ENCODE results near the gene PLVAP. TPM values are rescaled to one million over a fixed set of nuclear protein-coding genes. Genes with fewer than 3 reads are reported as not detected.

The PLVAP gene
- total RNA-seq, 1 donor from 2014 or later: 36.9 TPM

DNA sequence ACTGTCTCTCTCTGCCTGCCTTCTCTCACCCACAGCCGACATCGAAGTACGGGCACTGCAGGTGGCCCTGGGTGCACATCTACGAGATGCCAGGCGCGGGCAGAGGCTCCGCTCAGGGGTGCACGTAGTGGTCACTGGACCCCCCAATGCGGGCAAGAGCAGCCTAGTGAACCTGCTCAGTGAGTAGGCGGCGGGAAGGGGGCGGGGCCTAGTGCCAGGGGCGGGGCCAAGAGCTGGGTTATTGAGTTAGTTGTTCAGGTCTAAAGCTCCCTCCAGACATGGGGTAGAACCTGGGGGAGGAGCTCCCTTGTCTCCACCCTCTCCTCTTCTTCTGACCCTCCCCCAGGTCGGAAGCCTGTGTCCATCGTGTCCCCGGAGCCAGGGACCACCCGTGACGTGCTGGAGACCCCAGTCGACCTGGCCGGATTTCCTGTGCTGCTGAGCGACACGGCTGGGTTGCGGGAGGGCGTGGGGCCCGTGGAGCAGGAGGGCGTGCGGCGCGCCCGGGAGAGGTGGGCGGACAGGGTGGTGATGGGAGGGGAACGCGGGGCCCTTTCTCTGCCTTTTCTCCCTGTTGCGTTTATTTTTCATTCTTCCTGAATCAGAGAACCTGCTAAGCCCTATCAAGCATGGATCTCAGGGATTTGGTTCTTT, 37.9 kb downstream of the PLVAP start:
- H3K4me1 ChIP-seq: peaks cover 39% of the 10 kb centered on the region
- intact Hi-C loops (cut with micrococcal nuclease): no loop called here
- no peak overlapping the region for H3K27ac ChIP-seq (replicated peaks)
- no peak overlapping the region for H3K4me3 ChIP-seq
- no peaks in the 10 kb centered on the region for H3K27me3 ChIP-seq (ENCODE audit: low read depth)
- H3K9me3 ChIP-seq (replicated peaks): no peaks in the 10 kb centered on the region
- TF ChIP-seq, protein P1, sequence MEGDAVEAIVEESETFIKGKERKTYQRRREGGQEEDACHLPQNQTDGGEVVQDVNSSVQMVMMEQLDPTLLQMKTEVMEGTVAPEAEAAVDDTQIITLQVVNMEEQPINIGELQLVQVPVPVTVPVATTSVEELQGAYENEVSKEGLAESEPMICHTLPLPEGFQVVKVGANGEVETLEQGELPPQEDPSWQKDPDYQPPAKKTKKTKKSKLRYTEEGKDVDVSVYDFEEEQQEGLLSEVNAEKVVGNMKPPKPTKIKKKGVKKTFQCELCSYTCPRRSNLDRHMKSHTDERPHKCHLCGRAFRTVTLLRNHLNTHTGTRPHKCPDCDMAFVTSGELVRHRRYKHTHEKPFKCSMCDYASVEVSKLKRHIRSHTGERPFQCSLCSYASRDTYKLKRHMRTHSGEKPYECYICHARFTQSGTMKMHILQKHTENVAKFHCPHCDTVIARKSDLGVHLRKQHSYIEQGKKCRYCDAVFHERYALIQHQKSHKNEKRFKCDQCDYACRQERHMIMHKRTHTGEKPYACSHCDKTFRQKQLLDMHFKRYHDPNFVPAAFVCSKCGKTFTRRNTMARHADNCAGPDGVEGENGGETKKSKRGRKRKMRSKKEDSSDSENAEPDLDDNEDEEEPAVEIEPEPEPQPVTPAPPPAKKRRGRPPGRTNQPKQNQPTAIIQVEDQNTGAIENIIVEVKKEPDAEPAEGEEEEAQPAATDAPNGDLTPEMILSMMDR (IDR thresholded peaks at IDR 0.05; ENCODE audit: borderline replicate concordance): no peak
- peaks cover 7% of the 10 kb centered on the region for H3K36me3 ChIP-seq
- no peak for DNase-seq

DNA sequence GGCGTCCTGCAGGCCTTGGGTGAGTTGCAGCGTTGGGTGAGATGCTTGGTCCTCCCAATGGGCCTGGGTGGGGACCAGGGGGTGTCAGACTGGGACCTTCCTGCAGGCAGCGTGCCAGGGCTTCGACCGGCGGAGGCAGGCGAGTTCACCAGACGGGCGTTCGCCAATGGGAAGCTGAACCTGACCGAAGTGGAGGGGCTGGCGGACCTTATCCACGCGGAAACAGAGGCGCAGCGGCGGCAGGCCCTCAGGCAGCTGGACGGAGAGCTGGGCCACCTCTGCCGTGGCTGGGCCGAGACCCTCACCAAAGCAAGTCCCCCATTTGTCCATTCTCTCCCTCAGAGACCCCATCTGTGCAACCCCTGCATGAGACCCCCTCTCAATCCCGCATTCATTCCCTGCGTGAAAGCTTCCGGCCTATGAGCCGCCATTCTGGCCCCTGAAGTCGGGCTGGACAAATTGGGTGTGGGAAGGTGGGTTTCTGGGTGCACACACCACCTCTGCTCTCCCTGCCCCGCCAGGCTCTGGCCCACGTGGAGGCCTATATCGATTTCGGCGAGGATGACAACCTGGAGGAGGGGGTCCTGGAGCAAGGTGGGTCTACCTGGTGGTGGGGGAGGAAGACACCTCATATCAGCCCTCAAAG, 38.6 kb downstream of the PLVAP start:
- Histone ChIP-seq H3K4me3 (peak overlapping the region; percentile 85), H3K36me3 (peaks cover 7% of the 10 kb centered on the region), H3K9me3 (replicated peaks) (no peaks in the 10 kb centered on the region), H3K27ac (replicated peaks) (no peak overlapping the region), H3K27me3 (ENCODE audit: low read depth) (no peaks in the 10 kb centered on the region), H3K4me1 (peaks cover 45% of the 10 kb centered on the region)
- TF ChIP-seq, protein P1 (IDR thresholded peaks at IDR 0.05; ENCODE audit: borderline replicate concordance): no peak
- no peak for DNase-seq
- intact Hi-C loops (cut with micrococcal nuclease): no loop called here

DNA sequence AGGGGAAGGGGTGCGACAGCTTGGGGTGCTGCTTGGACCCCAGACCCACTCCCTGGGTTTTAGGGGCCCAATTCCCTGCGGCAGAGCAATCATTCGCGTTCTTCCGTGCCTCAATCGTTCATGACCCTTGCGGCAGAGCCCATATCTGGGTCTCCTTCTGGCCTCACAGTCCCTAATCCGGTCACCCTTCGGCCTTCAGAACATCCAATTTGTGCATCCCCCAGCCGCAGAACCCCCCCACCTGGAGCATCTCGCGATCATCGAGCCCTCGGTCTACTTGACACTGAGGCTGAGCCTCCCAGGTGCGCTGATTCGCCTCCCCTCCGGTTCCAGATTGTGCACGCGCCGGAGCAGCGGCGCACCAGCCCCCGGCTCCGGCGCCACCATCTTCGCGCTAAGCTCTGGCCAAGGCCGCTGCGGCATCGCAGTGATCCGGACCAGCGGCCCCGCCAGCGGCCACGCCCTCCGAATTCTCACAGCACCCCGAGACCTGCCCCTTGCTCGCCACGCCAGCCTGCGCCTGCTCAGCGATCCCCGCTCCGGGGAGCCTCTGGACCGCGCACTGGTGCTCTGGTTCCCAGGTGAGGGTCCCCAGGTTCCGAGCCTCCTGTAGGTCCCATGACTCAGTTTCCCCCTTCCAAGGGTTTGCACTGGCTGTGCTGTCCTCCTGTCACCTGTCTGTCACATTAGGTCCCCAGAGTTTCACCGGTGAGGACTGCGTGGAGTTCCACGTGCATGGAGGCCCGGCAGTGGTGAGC, 39.3 kb downstream of the PLVAP start:
- intact Hi-C loops (cut with micrococcal nuclease): no loop called here
- Histone ChIP-seq H3K4me3 (peak overlapping the region; percentile 85), H3K36me3 (peaks cover 7% of the 10 kb centered on the region), H3K27me3 (ENCODE audit: low read depth) (no peaks in the 10 kb centered on the region), H3K27ac (replicated peaks) (peak overlapping the region; percentile 97), H3K4me1 (peaks cover 47% of the 10 kb centered on the region), H3K9me3 (replicated peaks) (no peaks in the 10 kb centered on the region)
- TF ChIP-seq, protein P1 (IDR thresholded peaks at IDR 0.05; ENCODE audit: borderline replicate concordance): no peak
- DNase-seq: no peak

DNA sequence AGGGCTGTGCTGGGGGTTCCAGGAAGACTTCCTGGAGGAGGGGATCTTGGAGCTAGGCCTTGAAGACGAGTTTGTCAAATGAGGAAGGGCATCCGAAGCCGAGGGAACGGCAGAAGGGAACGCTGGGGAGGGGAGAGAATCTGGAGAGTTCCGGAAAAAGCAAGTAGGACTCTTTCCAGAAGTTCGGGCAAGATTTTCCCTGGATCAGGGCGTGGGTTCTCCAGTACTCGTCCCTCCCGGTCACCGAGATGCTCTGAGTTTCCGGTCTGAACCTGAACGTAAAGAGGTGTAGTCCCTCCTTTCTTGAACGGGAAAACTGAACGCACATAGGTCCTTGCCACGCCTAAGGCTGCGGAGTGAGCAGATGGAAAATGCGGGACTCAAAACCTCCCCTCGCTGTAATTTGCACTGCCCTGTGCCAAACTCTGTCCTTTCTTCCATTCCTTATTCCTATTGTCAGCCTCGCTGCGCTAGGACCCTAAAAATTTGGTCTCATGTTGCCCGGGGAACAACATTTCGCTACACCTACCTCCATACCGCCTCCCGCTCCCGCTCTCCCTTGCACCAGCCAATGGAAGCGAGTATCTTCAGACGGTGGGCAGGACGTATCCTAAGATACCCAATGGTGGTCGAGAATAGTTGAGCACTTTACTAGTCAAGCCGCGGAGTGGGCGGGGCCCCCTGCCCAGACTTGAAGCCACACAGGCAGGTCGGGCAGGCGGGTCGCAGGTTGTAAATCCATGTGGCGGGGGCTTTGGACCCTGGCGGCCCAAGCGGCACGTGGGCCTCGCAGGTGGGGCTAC, 40.1 kb downstream of the PLVAP start, which contains the start of gene GTPBP3:
Gene GTPBP3 (plus strand): TSS at position 682 of the 803 bp plus-strand sequence. CDS start 59 bp downstream, at position 741.
- peak within 1 kb of the TSS; percentile 85 for H3K4me3 ChIP-seq
- TF ChIP-seq, protein P1 (IDR thresholded peaks at IDR 0.05; ENCODE audit: borderline replicate concordance): no peak
- peak within 1 kb of the TSS; percentile 97 for H3K27ac ChIP-seq (replicated peaks)
- H3K4me1 ChIP-seq: peaks cover 47% of the 10 kb centered on the region
- DNase-seq: peak; percentile 97
- no peaks in the 10 kb centered on the region for H3K9me3 ChIP-seq (replicated peaks)
- H3K36me3 ChIP-seq: peaks cover 7% of the 10 kb centered on the region
- intact Hi-C loops (cut with micrococcal nuclease): no loop called here
- H3K27me3 ChIP-seq (ENCODE audit: low read depth): no peaks in the 10 kb centered on the region

DNA sequence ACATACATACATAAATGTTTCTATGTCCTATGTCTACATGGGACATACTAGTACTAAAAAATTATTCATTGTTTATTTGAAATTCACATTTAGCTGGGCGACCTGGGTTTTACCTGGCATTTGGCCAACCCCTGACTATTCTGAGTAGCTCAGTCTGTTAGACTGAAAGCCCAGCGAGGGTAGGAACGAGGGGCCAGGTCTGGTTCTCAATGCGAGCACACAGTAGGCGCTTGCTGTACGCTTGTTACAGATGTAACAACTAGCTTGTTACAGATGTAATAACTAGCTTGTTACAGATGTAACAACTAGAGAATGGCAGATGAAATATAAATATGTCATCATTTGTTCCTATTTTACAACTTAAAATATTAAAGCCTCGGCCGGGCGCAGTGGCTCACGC, 41.6 kb downstream of the PLVAP start:
- intact Hi-C loops (cut with micrococcal nuclease): no loop called here
- no peaks in the 10 kb centered on the region for H3K36me3 ChIP-seq
- H3K9me3 ChIP-seq (replicated peaks): no peaks in the 10 kb centered on the region
- TF ChIP-seq, protein P1 (IDR thresholded peaks at IDR 0.05; ENCODE audit: borderline replicate concordance): no peak
- DNase-seq: no peak
- H3K4me3 ChIP-seq: peak overlapping the region; percentile 87
- H3K27me3 ChIP-seq (ENCODE audit: low read depth): no peaks in the 10 kb centered on the region
- peak overlapping the region; percentile 82 for H3K27ac ChIP-seq (replicated peaks)
- H3K4me1 ChIP-seq: peaks cover 47% of the 10 kb centered on the region
